WI38 (cell line): ENCODE measurements around the gene IFRD1.

Experiments used
- H3K4me3 ChIP-seq: 2 replicates; pipeline ENCODE4 v1.5.1; 2011; ENCODE audit warnings: low read depth, mild to moderate bottlenecking, control low read depth, low read length
- CTCF ChIP-seq: IDR thresholded peaks from 2 replicates; pipeline ENCODE4 v1.5.1; 2012; ENCODE audit warnings: low read depth, mild to moderate bottlenecking, control low read depth, low read length

Gene IFRD1

GRCh38 chr7:112517487-112517886 lies 67.2 kb downstream of the IFRD1 start:
- no peak for TF ChIP-seq CTCF
- no peak overlapping the region for H3K4me3 ChIP-seq

- H3K4me3 ChIP-seq: no peak overlapping the region
- no peak for TF ChIP-seq CTCF
These were observed 70.5 kb downstream of the IFRD1 start for GRCh38 chr7:112520787-112521186.

DNA sequence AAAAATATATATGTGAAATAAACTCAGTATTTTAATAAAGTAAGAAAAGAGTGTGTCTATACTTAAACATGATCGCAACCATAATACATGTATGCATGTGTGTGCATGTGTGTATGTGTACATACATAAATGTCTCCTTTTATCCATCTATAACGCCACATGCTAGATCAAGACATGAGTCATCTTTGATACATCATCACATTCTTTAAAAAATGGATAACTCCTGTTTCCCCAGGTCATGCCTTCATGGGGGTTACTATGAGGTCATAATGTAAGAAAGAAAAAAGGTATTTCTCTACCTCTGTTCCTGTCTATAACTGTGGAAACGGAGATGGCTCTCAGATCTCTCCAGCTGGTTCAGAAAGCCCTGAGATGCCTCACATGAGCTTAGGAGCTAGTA lies 71.7 kb downstream of the IFRD1 start:
- TF ChIP-seq CTCF: no peak
- no peak overlapping the region for H3K4me3 ChIP-seq

DNA sequence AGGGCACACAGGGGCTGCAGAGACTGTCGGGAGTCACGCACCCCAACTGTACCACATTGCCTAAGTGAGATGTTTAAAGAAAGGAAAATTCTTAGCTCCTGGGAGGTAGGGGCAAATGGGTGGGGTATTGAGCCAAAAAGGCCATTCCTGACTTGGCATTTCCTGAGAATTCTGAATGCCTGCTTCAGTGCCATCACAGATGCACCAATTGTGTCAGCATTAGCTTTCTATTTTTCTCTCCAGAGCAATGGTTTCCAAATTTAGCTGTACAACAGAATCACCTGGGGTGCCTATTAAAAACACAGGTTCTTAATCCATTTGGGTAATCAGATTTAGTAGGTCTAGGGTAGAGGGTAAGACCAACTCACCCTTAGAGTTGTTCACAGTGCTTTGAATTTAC lies 73.6 kb downstream of the IFRD1 start:
- no peak for TF ChIP-seq CTCF
- H3K4me3 ChIP-seq: no peak overlapping the region
